Testis (tissue), 2 donors: ENCODE measurements around the gene PTPRD.

Source experiments
- POLR2A ChIP-seq: fragments of 450-650 bp; IDR thresholded peaks from one replicate; pipeline ENCODE4 v1.6.1; 2017; ENCODE audit warnings: antibody characterized with exemption, mild to moderate bottlenecking, moderate library complexity
- TF ChIP-seq, protein P1 (sequence below), 3 experiments: fragments of 450-650 bp in 2 of 3; fragments of 200-600 bp in 1 of 3; sonication (generic) in 1 of 3; IDR thresholded peaks; one replicate each; pipeline ENCODE4 v1.5.1; 2016 to 2019; ENCODE audit warnings: antibody characterized with exemption in 3 of 3, mild to moderate bottlenecking in 2 of 3, moderate library complexity in 1 of 3

GRCh38 chr9:8613346-8613825, 1999.4 kb downstream of the PTPRD start:
- TF ChIP-seq, protein P1, sequence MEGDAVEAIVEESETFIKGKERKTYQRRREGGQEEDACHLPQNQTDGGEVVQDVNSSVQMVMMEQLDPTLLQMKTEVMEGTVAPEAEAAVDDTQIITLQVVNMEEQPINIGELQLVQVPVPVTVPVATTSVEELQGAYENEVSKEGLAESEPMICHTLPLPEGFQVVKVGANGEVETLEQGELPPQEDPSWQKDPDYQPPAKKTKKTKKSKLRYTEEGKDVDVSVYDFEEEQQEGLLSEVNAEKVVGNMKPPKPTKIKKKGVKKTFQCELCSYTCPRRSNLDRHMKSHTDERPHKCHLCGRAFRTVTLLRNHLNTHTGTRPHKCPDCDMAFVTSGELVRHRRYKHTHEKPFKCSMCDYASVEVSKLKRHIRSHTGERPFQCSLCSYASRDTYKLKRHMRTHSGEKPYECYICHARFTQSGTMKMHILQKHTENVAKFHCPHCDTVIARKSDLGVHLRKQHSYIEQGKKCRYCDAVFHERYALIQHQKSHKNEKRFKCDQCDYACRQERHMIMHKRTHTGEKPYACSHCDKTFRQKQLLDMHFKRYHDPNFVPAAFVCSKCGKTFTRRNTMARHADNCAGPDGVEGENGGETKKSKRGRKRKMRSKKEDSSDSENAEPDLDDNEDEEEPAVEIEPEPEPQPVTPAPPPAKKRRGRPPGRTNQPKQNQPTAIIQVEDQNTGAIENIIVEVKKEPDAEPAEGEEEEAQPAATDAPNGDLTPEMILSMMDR (IDR thresholded peaks at IDR 0.05) = no peak
- no peak for TF ChIP-seq POLR2A
